Panc1 (cell line): Measurements from ENCODE around the gene BABAM2.

ENCODE experiments used
- POLR2AphosphoS5 ChIP-seq: IDR thresholded peaks from 2 replicates; pipeline ENCODE4 v1.6.1; 2012; ENCODE audit warnings: mild to moderate bottlenecking, low read depth, low read length, moderate library complexity
- SIN3A ChIP-seq: IDR thresholded peaks from 2 replicates; pipeline ENCODE4 v1.6.1; 2012; ENCODE audit warnings: low read depth, mild to moderate bottlenecking, low read length, moderate library complexity, borderline replicate concordance; ENCODE audit not compliant: insufficient read depth
- TF ChIP-seq, protein P1 (sequence below): fragments of 450-650 bp; IDR thresholded peaks from 2 replicates; pipeline ENCODE4 v1.5.1; 2017; ENCODE audit warnings: mild to moderate bottlenecking
- TF ChIP-seq, protein P2 (sequence below), 2 experiments: IDR thresholded peaks; 2 replicates each; pipeline ENCODE4 v1.6.1; 2011 to 2012; ENCODE audit warnings: low read depth in 2 of 2, control low read depth in 1 of 2, low read length in 1 of 2, mild to moderate bottlenecking in 1 of 2, moderate library complexity in 1 of 2; ENCODE audit not compliant: insufficient read depth in 1 of 2

DNA sequence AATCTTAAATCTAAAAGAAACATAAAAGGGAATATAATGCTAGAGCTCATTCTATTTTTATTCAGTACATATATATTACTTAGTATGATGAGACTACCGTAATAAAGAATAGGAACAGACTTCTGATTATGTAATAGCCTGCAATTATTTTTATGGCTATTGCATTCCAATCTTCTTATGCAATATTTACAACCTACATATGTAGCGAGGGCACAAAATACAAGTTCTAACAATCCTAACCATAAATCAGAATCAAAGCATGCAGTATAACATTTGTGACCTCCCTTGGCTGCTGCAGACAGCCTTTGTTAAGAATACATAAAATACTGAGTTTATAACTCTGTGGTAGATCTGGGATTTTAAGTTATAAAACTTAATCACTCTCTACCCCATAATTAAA is 177.6 kb downstream of the BABAM2 start:
- TF ChIP-seq, protein P1, sequence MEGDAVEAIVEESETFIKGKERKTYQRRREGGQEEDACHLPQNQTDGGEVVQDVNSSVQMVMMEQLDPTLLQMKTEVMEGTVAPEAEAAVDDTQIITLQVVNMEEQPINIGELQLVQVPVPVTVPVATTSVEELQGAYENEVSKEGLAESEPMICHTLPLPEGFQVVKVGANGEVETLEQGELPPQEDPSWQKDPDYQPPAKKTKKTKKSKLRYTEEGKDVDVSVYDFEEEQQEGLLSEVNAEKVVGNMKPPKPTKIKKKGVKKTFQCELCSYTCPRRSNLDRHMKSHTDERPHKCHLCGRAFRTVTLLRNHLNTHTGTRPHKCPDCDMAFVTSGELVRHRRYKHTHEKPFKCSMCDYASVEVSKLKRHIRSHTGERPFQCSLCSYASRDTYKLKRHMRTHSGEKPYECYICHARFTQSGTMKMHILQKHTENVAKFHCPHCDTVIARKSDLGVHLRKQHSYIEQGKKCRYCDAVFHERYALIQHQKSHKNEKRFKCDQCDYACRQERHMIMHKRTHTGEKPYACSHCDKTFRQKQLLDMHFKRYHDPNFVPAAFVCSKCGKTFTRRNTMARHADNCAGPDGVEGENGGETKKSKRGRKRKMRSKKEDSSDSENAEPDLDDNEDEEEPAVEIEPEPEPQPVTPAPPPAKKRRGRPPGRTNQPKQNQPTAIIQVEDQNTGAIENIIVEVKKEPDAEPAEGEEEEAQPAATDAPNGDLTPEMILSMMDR, result no peak
- TF ChIP-seq POLR2AphosphoS5, result no peak
- TF ChIP-seq, protein P2, sequence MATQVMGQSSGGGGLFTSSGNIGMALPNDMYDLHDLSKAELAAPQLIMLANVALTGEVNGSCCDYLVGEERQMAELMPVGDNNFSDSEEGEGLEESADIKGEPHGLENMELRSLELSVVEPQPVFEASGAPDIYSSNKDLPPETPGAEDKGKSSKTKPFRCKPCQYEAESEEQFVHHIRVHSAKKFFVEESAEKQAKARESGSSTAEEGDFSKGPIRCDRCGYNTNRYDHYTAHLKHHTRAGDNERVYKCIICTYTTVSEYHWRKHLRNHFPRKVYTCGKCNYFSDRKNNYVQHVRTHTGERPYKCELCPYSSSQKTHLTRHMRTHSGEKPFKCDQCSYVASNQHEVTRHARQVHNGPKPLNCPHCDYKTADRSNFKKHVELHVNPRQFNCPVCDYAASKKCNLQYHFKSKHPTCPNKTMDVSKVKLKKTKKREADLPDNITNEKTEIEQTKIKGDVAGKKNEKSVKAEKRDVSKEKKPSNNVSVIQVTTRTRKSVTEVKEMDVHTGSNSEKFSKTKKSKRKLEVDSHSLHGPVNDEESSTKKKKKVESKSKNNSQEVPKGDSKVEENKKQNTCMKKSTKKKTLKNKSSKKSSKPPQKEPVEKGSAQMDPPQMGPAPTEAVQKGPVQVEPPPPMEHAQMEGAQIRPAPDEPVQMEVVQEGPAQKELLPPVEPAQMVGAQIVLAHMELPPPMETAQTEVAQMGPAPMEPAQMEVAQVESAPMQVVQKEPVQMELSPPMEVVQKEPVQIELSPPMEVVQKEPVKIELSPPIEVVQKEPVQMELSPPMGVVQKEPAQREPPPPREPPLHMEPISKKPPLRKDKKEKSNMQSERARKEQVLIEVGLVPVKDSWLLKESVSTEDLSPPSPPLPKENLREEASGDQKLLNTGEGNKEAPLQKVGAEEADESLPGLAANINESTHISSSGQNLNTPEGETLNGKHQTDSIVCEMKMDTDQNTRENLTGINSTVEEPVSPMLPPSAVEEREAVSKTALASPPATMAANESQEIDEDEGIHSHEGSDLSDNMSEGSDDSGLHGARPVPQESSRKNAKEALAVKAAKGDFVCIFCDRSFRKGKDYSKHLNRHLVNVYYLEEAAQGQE (IDR thresholded peaks at IDR 0.05; ENCODE audit: insufficient read depth in 1 of 2, low read depth in 2 of 2, low read length in 1 of 2), result no peak
- TF ChIP-seq SIN3A, result no peak
